Measurements from ENCODE around the gene NFS1. TPM values are rescaled to one million over a fixed set of nuclear protein-coding genes. Genes with fewer than 3 reads are reported as not detected.

NFS1 gene
- total and polyA plus RNA-seq, 2 of the 4 experiments (the other 2 are of a cell fraction): 16.5 to 35.6 TPM

DNA sequence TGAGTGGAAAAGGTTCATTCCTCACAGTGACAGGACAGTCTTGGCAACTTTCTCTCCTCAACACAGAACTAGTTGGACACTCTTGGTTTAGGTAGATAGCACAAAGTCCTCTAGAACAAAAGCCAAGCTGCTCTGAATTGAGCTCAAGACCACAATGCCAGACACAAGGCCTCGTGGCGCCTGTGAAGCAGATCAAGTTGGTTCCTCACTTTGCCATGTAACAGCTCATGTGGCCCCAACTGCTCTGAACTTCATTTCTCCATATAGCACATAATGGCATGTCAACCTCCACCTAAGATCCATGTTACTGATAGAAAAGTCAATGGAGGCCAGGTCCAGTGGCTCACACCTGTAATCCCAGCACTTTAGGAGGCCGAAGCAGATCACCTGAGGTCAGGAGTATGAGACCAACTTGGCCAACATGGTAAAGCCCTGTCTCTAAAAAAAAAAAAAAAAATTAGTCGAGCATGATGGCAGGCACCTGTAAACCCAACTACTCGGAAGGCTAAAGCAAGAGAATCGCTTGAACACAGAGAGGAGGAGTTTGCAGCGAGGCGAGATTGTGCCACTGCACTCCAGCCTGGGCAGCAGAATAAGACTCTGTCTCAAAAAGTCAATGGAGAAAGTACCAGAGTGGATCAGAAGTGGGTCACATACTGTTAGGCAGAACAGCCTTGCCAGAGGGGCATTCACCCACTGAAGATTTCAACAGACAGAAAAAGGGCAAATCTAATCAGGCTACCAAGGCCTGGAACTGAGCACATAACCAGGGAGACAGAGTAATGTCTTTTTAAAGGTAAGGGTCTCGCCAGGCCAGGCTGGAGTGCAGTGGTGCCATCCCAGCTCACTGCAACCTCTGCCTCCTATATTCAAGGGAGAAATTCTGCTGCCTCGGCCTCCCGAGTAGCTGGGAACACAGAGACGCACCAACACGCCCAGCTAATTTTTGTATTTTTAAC is 21.3 kb upstream of the NFS1 start (continued):
- TF ChIP-seq MAZ (IDR thresholded peaks at IDR 0.05; ENCODE audit: borderline replicate concordance, low read depth, low read length): no peak
- TF ChIP-seq POLR2A (IDR thresholded peaks at IDR 0.05; ENCODE audit: low read depth, low read length): no peak

GRCh38 chr20:35719717-35720116 is 20.6 kb upstream of the NFS1 start:
- no peak overlapping the region for H2BK5ac ChIP-seq (ENCODE audit: low read depth, low read length, poor library complexity, severe bottlenecking)
- H3K79me1 ChIP-seq (ENCODE audit: low read depth in 1 of 2, low read length in 2 of 2): peaks cover 32 to 74% of the 10 kb centered on the region in 2 experiments
- no peak overlapping the region for H2AK5ac ChIP-seq (ENCODE audit: low read depth, low read length)
- no peak overlapping the region for H3K56ac ChIP-seq (ENCODE audit: extremely low read depth, insufficient read depth, low read length)
- peaks cover 82% of the 10 kb centered on the region for H3K36me3 ChIP-seq (ENCODE audit: control insufficient read depth, insufficient read depth, low read length)
- dilution Hi-C loops (cut with HindIII; ENCODE audit: low sequenced_read_pairs, unreplicated experiment) (no loop called here), intact Hi-C loops (cut with micrococcal nuclease) (no loop called here), in situ Hi-C loops (cut with MboI; ENCODE audit: low sequenced_read_pairs) (no loop called here)
- no peak overlapping the region for H2BK15ac ChIP-seq (ENCODE audit: low read depth, low read length)
- no peaks in the 10 kb centered on the region for H3K4me1 ChIP-seq (ENCODE audit: control insufficient read depth, insufficient read depth, low read length)
- no peak overlapping the region for H3K27ac ChIP-seq (ENCODE audit: insufficient read depth, low read length)
- no peak overlapping the region for H4K8ac ChIP-seq (ENCODE audit: low read depth in 2 of 2, low read length in 2 of 2)
- H2AK9ac ChIP-seq (replicated peaks; ENCODE audit: low read depth, low read length, poor library complexity): no peak overlapping the region
- H3K9ac ChIP-seq (ENCODE audit: low read depth, low read length): no peak overlapping the region
- no peak overlapping the region for H2AFZ ChIP-seq (replicated peaks; ENCODE audit: low read length, poor library complexity)
- no peak overlapping the region for H2BK120ac ChIP-seq (ENCODE audit: low read depth, low read length)
- peaks cover 11% of the 10 kb centered on the region for H3K9me1 ChIP-seq (ENCODE audit: insufficient read depth, low read length)
- CTCF ChIA-PET: no interaction called here
- no peak overlapping the region for H3K4me3 ChIP-seq (ENCODE audit: insufficient read depth, low read depth, low read length)
- DNase-seq (no peak), ATAC-seq (ENCODE audit: low read depth) (no peak)
- WGBS, 2 experiments (ENCODE audit: extremely low coverage in 2 of 2, insufficient read length in 1 of 2): no CpG with 5 or more reads among the region's 8 CpGs
- H4K5ac ChIP-seq (ENCODE audit: low read depth, low read length): no peak overlapping the region
- no peak overlapping the region for H3K4ac ChIP-seq (ENCODE audit: low read depth, low read length)
- no peak overlapping the region for H2BK20ac ChIP-seq (ENCODE audit: low read depth, low read length)
- H3K23ac ChIP-seq (ENCODE audit: low read depth, low read length): no peak overlapping the region
- no peak overlapping the region for H4K91ac ChIP-seq (ENCODE audit: insufficient read depth, low read depth, low read length)
- POLR2A ChIA-PET (ENCODE audit: unreplicated experiment): no interaction called here
- H4K20me1 ChIP-seq (ENCODE audit: insufficient read depth, low read length): peaks cover 95% of the 10 kb centered on the region
- no peaks in the 10 kb centered on the region for H3K27me3 ChIP-seq (ENCODE audit: control insufficient read depth, insufficient read depth, low read length)
- H3K4me2 ChIP-seq (ENCODE audit: low read depth, low read length): no peak overlapping the region
- no peak overlapping the region for H3K14ac ChIP-seq (replicated peaks; ENCODE audit: low read depth, low read length)
- H3K9me3 ChIP-seq (ENCODE audit: control insufficient read depth, insufficient read depth, low read length): no peaks in the 10 kb centered on the region
- no TSS peak for BruUV-seq (replicated peaks)
- TF ChIP-seq SMC3 (IDR thresholded peaks at IDR 0.05; ENCODE audit: low read depth, low read length) (no peak), CTCF (conservative IDR thresholded peaks at IDR 0.05; ENCODE audit: low read depth, low read length) (no peak), POLR2A (IDR thresholded peaks at IDR 0.05; ENCODE audit: low read depth, low read length) (no peak), FOS (IDR thresholded peaks at IDR 0.05; ENCODE audit: low read depth, low read length) (no peak), MAFK (IDR thresholded peaks at IDR 0.05; ENCODE audit: low read depth, low read length) (no peak), BHLHE40 (IDR thresholded peaks at IDR 0.05; ENCODE audit: low read depth, low read length) (no peak)
- TF ChIP-seq, protein P1, sequence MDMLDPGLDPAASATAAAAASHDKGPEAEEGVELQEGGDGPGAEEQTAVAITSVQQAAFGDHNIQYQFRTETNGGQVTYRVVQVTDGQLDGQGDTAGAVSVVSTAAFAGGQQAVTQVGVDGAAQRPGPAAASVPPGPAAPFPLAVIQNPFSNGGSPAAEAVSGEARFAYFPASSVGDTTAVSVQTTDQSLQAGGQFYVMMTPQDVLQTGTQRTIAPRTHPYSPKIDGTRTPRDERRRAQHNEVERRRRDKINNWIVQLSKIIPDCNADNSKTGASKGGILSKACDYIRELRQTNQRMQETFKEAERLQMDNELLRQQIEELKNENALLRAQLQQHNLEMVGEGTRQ (IDR thresholded peaks at IDR 0.05; ENCODE audit: low read depth, low read length): no peak
- H3K18ac ChIP-seq (ENCODE audit: low read depth, low read length): no peak overlapping the region
